ENCODE results near the gene NCKAP5.

NCKAP5 gene

DNA sequence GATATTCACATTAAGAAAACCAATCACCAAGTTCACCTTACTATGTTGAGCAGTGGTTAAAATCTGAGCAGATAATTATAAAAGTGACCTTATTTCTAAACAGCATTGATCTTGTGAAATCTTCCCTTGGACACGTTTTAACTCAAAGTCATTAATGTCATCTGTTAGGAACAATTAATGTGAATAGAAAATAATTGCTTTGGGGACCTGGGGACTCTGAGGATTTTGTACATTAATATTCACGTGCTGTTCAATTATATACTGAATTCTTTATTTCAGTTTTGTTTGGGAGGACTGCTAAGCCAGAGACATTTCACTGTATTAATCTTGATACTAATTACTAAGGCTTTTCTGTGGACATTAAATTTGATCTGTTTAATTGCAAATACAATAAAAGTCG lies 771.2 kb downstream of the NCKAP5 start:
- CTCF ChIA-PET, result no interaction called here
- POLR2A ChIA-PET, result no interaction called here
- no peaks in the 10 kb centered on the region for H3K4me1 ChIP-seq (ENCODE audit: control extremely low read depth in 1 of 4, control insufficient read depth in 4 of 4, insufficient read depth in 4 of 4, low read length in 3 of 4)
- 67% methylated on average over 1 of the region's 3 CpGs for WGBS (ENCODE audit: insufficient coverage)
- no peak overlapping the region for H3K27ac ChIP-seq (ENCODE audit: insufficient read depth in 1 of 2, low read depth in 1 of 2, low read length in 2 of 2, poor library complexity in 1 of 2, severe bottlenecking in 2 of 2)
- H3K36me3 ChIP-seq (ENCODE audit: control insufficient read depth in 4 of 4, insufficient read depth in 4 of 4, low read length in 3 of 4), result no peaks in the 10 kb centered on the region
- DNase-seq, result no peak
- H3K9me3 ChIP-seq (ENCODE audit: control extremely low read depth in 1 of 5, control insufficient read depth in 4 of 5, insufficient read depth in 2 of 5, low read depth in 1 of 5, low read length in 4 of 5), result no peaks in the 10 kb centered on the region
- no peak overlapping the region for H3K4me3 ChIP-seq (ENCODE audit: control insufficient read depth in 1 of 7, extremely low read depth in 1 of 7, insufficient read depth in 4 of 7, low read depth in 2 of 7, low read length in 6 of 7)
- H3K27me3 ChIP-seq (replicated peaks in 2 of 5; ENCODE audit: control insufficient read depth in 4 of 5, insufficient read depth in 5 of 5, low read length in 4 of 5), result no peaks in the 10 kb centered on the region

DNA sequence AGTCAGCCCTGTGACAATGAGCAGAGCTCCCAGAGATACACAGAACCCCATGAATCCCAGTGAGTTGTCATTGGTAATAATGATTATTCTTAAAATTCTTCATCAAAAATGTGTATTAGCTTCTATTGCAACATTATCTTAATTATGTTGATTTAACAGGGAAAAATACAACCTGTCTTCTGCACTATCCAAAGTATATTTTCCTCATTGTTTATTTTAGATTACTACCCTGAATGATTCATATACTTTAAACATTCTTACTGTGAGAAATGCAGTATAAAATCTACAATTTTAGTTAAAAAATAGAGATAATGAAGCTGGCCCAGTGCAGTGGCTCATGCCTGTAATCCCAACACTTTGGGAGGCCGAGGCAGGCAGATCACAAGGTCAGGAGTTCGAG lies 773.0 kb downstream of the NCKAP5 start:
- ChIA-PET POLR2A (no interaction called here), CTCF (interaction anchor here (0.7 kb wide), 1 partner anchor 30 kb away, joined by 3 read pairs; no protein-coding TSS in a partner anchor)
- no peaks in the 10 kb centered on the region for H3K4me1 ChIP-seq (ENCODE audit: control extremely low read depth in 1 of 4, control insufficient read depth in 4 of 4, insufficient read depth in 4 of 4, low read length in 3 of 4)
- WGBS (ENCODE audit: insufficient coverage), result 100% methylated on average over 2 of the region's 2 CpGs
- H3K27ac ChIP-seq (ENCODE audit: insufficient read depth in 1 of 2, low read depth in 1 of 2, low read length in 2 of 2, poor library complexity in 1 of 2, severe bottlenecking in 2 of 2), result no peak overlapping the region
- no peak overlapping the region for H3K4me3 ChIP-seq (ENCODE audit: control insufficient read depth in 1 of 7, extremely low read depth in 1 of 7, insufficient read depth in 4 of 7, low read depth in 2 of 7, low read length in 6 of 7)
- H3K36me3 ChIP-seq (ENCODE audit: control insufficient read depth in 4 of 4, insufficient read depth in 4 of 4, low read length in 3 of 4), result no peaks in the 10 kb centered on the region
- H3K27me3 ChIP-seq (replicated peaks in 2 of 5; ENCODE audit: control insufficient read depth in 4 of 5, insufficient read depth in 5 of 5, low read length in 4 of 5), result no peaks in the 10 kb centered on the region
- DNase-seq, result no peak
- H3K9me3 ChIP-seq (ENCODE audit: control extremely low read depth in 1 of 5, control insufficient read depth in 4 of 5, insufficient read depth in 2 of 5, low read depth in 1 of 5, low read length in 4 of 5), result no peaks in the 10 kb centered on the region

DNA sequence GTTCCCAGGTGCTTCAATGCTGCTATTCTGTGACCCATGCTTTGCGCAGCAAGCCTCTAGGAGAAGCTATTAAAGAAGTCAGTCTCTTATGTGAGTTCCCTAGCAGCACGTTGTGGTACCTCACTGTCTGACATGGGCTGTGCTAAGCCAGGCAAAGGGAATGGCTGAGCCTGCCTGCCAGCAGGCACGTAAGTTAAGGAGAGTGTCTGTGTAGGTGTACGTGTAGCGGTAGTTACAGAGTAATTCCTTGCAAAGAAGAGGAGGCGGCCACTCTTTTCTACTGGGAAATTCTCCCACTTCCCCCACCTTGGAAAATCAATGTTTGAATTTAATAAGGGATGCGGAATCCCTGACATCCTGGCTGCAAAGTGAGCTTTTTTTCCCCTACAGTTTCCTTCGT lies 774.7 kb downstream of the NCKAP5 start:
- ChIA-PET POLR2A (no interaction called here), CTCF (no interaction called here)
- DNase-seq, result no peak
- Histone ChIP-seq H3K27me3 (replicated peaks in 2 of 5; ENCODE audit: control insufficient read depth in 4 of 5, insufficient read depth in 5 of 5, low read length in 4 of 5) (no peaks in the 10 kb centered on the region), H3K36me3 (ENCODE audit: control insufficient read depth in 4 of 4, insufficient read depth in 4 of 4, low read length in 3 of 4) (no peaks in the 10 kb centered on the region), H3K4me3 (ENCODE audit: control insufficient read depth in 1 of 7, extremely low read depth in 1 of 7, insufficient read depth in 4 of 7, low read depth in 2 of 7, low read length in 6 of 7) (no peak overlapping the region), H3K27ac (ENCODE audit: insufficient read depth in 1 of 2, low read depth in 1 of 2, low read length in 2 of 2, poor library complexity in 1 of 2, severe bottlenecking in 2 of 2) (no peak overlapping the region), H3K4me1 (ENCODE audit: control extremely low read depth in 1 of 4, control insufficient read depth in 4 of 4, insufficient read depth in 4 of 4, low read length in 3 of 4) (no peaks in the 10 kb centered on the region), H3K9me3 (ENCODE audit: control extremely low read depth in 1 of 5, control insufficient read depth in 4 of 5, insufficient read depth in 2 of 5, low read depth in 1 of 5, low read length in 4 of 5) (no peaks in the 10 kb centered on the region)
- 93% methylated on average over 6 of the region's 8 CpGs for WGBS (ENCODE audit: insufficient coverage)

DNA sequence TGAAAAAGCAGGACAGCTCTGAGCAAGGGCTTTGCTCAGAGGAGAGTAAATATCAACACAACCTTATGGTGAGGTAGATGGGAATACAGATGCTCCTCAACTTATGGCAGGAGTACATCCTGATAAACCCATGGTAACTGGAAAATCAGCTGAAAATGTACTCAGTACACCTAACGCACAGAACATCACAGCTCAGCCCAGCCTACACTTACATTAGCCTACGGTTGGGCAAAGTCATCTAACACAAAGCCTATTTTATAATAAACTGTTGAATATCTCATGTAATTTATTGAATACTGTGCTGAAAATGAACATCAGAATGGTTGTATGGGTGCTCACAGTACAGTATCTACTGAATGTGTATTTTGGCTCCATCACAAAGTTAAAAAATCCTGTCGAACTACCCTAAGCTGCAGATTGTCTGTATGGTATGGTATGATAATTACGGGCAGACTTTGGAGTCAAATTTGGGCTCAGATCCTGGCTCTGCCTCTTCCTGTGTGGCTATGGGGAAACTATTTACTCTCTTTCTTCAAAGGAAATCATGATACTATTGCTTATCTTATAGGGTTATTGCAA lies 778.0 kb downstream of the NCKAP5 start:
- no peaks in the 10 kb centered on the region for H3K36me3 ChIP-seq (ENCODE audit: control insufficient read depth in 4 of 4, insufficient read depth in 4 of 4, low read length in 3 of 4)
- no peak overlapping the region for H3K27ac ChIP-seq (ENCODE audit: insufficient read depth in 1 of 2, low read depth in 1 of 2, low read length in 2 of 2, poor library complexity in 1 of 2, severe bottlenecking in 2 of 2)
- H3K27me3 ChIP-seq (replicated peaks in 2 of 5; ENCODE audit: control insufficient read depth in 4 of 5, insufficient read depth in 5 of 5, low read length in 4 of 5), result no peaks in the 10 kb centered on the region
- no peak for DNase-seq
- ChIA-PET CTCF (no interaction called here), POLR2A (no interaction called here)
- no peaks in the 10 kb centered on the region for H3K4me1 ChIP-seq (ENCODE audit: control extremely low read depth in 1 of 4, control insufficient read depth in 4 of 4, insufficient read depth in 4 of 4, low read length in 3 of 4)
- no CpG with 5 or more reads among the region's 4 CpGs for WGBS (ENCODE audit: insufficient coverage)
- H3K4me3 ChIP-seq (ENCODE audit: control insufficient read depth in 1 of 7, extremely low read depth in 1 of 7, insufficient read depth in 4 of 7, low read depth in 2 of 7, low read length in 6 of 7), result no peak overlapping the region
- H3K9me3 ChIP-seq (ENCODE audit: control extremely low read depth in 1 of 5, control insufficient read depth in 4 of 5, insufficient read depth in 2 of 5, low read depth in 1 of 5, low read length in 4 of 5), result no peaks in the 10 kb centered on the region

DNA sequence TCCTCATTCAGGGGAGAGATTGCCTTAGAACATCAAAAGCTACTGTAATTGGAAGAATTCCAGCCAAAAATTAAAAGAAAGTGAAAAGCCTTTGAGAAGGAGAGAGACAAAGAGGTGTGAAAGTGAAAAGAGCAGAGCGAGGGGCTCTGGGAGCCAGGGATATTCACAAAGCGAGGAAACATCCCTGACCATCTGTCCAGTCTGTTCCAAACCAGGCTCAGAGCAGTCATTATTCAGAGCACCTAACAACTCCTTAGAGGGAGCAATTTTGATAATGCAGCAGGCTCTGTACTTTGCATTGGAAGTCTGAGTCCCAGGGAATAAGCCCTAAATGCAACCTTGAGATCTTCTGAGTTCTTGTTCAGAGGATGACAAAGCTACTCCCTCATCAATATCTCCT lies 779.2 kb downstream of the NCKAP5 start:
- Histone ChIP-seq H3K36me3 (ENCODE audit: control insufficient read depth in 4 of 4, insufficient read depth in 4 of 4, low read length in 3 of 4) (no peaks in the 10 kb centered on the region), H3K4me1 (ENCODE audit: control extremely low read depth in 1 of 4, control insufficient read depth in 4 of 4, insufficient read depth in 4 of 4, low read length in 3 of 4) (no peaks in the 10 kb centered on the region), H3K9me3 (ENCODE audit: control extremely low read depth in 1 of 5, control insufficient read depth in 4 of 5, insufficient read depth in 2 of 5, low read depth in 1 of 5, low read length in 4 of 5) (peaks cover 0 to 3% (median 0%) of the 10 kb centered on the region in 5 experiments), H3K27ac (ENCODE audit: insufficient read depth in 1 of 2, low read depth in 1 of 2, low read length in 2 of 2, poor library complexity in 1 of 2, severe bottlenecking in 2 of 2) (no peak overlapping the region), H3K27me3 (replicated peaks in 2 of 5; ENCODE audit: control insufficient read depth in 4 of 5, insufficient read depth in 5 of 5, low read length in 4 of 5) (no peaks in the 10 kb centered on the region), H3K4me3 (ENCODE audit: control insufficient read depth in 1 of 7, extremely low read depth in 1 of 7, insufficient read depth in 4 of 7, low read depth in 2 of 7, low read length in 6 of 7) (no peak overlapping the region)
- ChIA-PET CTCF (no interaction called here), POLR2A (no interaction called here)
- 71% methylated on average over 2 of the region's 2 CpGs for WGBS (ENCODE audit: insufficient coverage)
- DNase-seq, result no peak

DNA sequence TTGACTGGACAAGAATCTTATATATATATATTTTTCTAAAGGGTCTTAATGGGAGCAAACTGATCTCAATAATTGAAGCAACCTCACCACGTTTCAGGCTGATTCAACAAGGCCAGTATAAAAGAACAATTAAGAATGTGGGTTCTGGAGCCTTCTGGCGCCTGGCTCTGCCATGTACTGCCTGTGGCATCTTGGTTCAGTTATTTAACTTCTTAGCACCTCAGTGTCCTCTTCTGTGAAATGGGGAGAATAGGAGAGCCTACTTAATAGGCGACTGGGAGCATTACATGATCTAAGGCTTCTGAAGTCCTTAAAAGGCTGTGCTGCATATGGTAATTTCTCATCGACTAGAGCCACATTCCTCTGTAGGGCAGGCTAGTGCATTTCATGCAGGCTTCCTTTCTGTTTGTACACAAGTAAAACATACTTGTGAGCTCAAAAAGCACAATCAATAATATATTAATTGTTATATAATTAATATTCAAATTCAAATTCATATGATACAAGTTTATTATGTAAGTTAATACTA lies 779.9 kb downstream of the NCKAP5 start:
- H3K36me3 ChIP-seq (ENCODE audit: control insufficient read depth in 4 of 4, insufficient read depth in 4 of 4, low read length in 3 of 4), result no peaks in the 10 kb centered on the region
- DNase-seq, result no peak
- no peaks in the 10 kb centered on the region for H3K4me1 ChIP-seq (ENCODE audit: control extremely low read depth in 1 of 4, control insufficient read depth in 4 of 4, insufficient read depth in 4 of 4, low read length in 3 of 4)
- ChIA-PET POLR2A (no interaction called here), CTCF (no interaction called here)
- WGBS (ENCODE audit: insufficient coverage), result 90% methylated on average over 2 of the region's 4 CpGs
- H3K4me3 ChIP-seq (ENCODE audit: control insufficient read depth in 1 of 7, extremely low read depth in 1 of 7, insufficient read depth in 4 of 7, low read depth in 2 of 7, low read length in 6 of 7), result no peak overlapping the region
- H3K9me3 ChIP-seq (ENCODE audit: control extremely low read depth in 1 of 5, control insufficient read depth in 4 of 5, insufficient read depth in 2 of 5, low read depth in 1 of 5, low read length in 4 of 5), result peaks cover 0 to 3% (median 0%) of the 10 kb centered on the region in 5 experiments
- no peak overlapping the region for H3K27ac ChIP-seq (ENCODE audit: insufficient read depth in 1 of 2, low read depth in 1 of 2, low read length in 2 of 2, poor library complexity in 1 of 2, severe bottlenecking in 2 of 2)
- no peaks in the 10 kb centered on the region for H3K27me3 ChIP-seq (replicated peaks in 2 of 5; ENCODE audit: control insufficient read depth in 4 of 5, insufficient read depth in 5 of 5, low read length in 4 of 5)

DNA sequence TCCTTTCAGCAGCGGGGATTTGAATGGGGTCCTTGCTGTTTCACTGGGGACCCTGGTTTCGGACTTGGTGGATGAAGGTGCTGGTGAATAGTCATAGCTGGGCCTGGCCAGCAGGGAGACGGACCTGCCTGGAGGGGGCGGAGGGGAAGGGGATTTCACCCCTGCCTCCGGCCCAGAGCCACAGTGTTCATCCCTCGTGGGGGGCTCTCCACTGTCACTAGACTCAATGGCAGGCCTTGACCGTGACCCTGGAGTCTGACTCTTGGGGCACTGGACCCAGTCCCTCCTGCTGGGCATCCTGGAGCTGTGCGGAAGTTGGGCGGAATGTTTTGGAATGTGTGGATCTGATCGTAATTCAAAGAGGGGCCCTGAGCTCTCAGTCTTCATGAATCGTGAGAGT lies 784.4 kb downstream of the NCKAP5 start:
- Histone ChIP-seq H3K9me3 (ENCODE audit: control extremely low read depth in 1 of 5, control insufficient read depth in 4 of 5, insufficient read depth in 2 of 5, low read depth in 1 of 5, low read length in 4 of 5) (peaks cover 0 to 3% (median 0%) of the 10 kb centered on the region in 5 experiments), H3K36me3 (ENCODE audit: control insufficient read depth in 4 of 4, insufficient read depth in 4 of 4, low read length in 3 of 4) (no peaks in the 10 kb centered on the region), H3K4me1 (ENCODE audit: control extremely low read depth in 1 of 4, control insufficient read depth in 4 of 4, insufficient read depth in 4 of 4, low read length in 3 of 4) (no peaks in the 10 kb centered on the region), H3K27me3 (replicated peaks in 2 of 5; ENCODE audit: control insufficient read depth in 4 of 5, insufficient read depth in 5 of 5, low read length in 4 of 5) (no peaks in the 10 kb centered on the region), H3K27ac (ENCODE audit: insufficient read depth in 1 of 2, low read depth in 1 of 2, low read length in 2 of 2, poor library complexity in 1 of 2, severe bottlenecking in 2 of 2) (no peak overlapping the region), H3K4me3 (ENCODE audit: control insufficient read depth in 1 of 7, extremely low read depth in 1 of 7, insufficient read depth in 4 of 7, low read depth in 2 of 7, low read length in 6 of 7) (no peak overlapping the region)
- POLR2A ChIA-PET, result no interaction called here
- no peak for DNase-seq
- CTCF ChIA-PET, result no interaction called here
- 94% methylated on average over 8 of the region's 11 CpGs for WGBS (ENCODE audit: insufficient coverage)

All from common myeloid progenitor, CD34-positive (primary cell).